ENCODE results near the gene LDB2.

DNA sequence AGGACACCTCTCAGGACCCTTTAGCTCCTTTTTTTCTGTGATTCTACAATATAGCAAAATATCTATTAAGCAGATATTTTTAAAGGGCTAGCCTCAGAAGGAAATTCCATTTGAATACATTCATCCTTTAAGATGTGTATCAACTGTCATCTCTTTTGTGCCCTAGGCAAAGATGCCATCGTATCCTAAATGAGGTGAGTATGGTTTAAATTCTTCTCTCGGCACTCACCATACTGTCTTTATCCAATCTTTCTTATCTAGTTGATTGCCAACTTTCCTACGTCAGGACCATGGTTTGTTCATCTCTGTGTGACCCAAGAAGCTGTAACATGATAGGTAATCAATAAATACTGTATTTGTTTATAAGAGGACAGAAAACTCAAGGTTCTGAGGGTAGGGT is 176.0 kb downstream of the LDB2 start:
- TF ChIP-seq, protein P1, sequence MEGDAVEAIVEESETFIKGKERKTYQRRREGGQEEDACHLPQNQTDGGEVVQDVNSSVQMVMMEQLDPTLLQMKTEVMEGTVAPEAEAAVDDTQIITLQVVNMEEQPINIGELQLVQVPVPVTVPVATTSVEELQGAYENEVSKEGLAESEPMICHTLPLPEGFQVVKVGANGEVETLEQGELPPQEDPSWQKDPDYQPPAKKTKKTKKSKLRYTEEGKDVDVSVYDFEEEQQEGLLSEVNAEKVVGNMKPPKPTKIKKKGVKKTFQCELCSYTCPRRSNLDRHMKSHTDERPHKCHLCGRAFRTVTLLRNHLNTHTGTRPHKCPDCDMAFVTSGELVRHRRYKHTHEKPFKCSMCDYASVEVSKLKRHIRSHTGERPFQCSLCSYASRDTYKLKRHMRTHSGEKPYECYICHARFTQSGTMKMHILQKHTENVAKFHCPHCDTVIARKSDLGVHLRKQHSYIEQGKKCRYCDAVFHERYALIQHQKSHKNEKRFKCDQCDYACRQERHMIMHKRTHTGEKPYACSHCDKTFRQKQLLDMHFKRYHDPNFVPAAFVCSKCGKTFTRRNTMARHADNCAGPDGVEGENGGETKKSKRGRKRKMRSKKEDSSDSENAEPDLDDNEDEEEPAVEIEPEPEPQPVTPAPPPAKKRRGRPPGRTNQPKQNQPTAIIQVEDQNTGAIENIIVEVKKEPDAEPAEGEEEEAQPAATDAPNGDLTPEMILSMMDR (IDR thresholded peaks at IDR 0.05; ENCODE audit: insufficient read depth, low read depth, low read length) = no peak
- no peak for TF ChIP-seq EZH2 (IDR thresholded peaks at IDR 0.05; ENCODE audit: insufficient read depth, low read length)

All from astrocyte (in vitro differentiated cells and primary cell).